Measurements from ENCODE around the gene CALML3.

CALML3 gene

DNA sequence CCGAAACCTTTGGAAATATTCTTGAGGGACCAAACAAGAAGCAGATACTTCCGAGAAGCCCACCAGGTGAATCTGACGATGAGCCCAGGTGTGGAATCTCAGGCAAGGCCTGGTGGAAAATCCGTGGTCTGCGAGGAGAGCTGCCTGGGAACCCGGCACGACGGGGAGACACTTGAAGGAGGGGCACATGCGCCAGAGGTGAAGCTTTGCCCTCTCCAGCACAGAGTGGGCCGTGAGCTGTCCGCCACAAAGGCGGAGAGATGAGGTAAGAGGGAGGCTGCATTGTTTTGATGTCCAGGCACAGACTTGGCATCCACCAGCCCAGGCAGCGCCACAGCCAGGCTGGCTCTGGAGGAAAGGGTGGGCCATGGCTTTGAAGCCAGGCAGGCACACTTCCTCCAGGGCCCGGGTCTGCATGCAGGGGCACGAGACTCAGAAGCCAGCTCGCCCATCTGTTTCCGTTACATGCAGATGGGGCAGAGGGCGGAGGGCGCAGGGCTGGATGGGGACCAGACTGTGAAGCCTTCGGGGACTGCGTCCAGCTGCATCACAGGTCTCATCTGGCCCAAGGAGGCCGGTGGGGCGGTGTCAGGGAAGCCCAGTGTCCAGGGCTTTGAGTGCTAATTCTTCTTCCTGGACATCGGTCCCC, 45.4 kb downstream of the CALML3 start:
- H3K36me3 ChIP-seq (ENCODE audit: control insufficient read depth, insufficient read depth, low read length): no peaks in the 10 kb centered on the region
- H3K9me3 ChIP-seq (ENCODE audit: control insufficient read depth, low read length): no peaks in the 10 kb centered on the region
- H3K27me3 ChIP-seq (ENCODE audit: control insufficient read depth, insufficient read depth, low read length): no peaks in the 10 kb centered on the region
- H3K9ac ChIP-seq (ENCODE audit: low read length): no peak overlapping the region
- no peak overlapping the region for H3K4me3 ChIP-seq (ENCODE audit: low read length)
- H3K4me1 ChIP-seq (ENCODE audit: control insufficient read depth, insufficient read depth, low read length): peaks cover 6% of the 10 kb centered on the region

DNA sequence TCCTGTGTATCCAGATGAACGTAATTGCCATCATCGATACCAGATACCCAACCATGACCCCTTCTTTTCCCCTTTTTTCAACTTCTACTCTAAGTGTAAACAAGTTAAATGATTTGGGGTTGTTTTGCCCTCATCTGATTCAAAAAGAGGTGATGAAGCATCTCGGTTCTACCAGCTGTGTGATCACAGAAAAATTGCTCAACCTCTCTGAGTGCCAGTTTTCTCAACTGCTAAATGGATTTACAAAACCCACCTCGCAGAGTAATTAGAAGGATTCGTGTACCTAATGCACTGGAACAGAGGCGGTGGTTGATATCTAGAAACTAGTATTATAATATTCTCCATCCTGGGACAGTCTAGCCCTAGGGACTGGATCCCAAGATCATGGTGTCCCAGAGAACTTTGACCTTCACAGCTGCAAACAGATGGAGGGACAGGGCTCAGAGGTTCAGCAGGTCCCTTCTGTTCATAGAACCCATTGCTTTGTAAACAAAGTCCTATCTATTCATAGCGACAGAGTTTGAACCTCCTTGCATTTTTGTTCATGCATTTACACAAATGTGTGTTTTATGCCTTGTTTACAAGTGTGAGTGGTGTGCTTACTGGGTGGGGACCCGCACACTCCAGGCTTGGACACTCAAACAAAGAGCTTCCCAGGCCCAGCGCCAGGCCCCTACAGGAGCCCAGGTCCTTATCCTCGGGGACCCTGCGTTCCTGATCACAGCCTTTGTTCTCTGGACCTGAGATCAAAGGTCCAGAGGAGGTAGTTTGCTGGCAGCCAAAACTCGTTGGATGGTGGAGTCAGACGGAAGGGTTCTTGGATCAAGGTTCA, 46.4 kb downstream of the CALML3 start:
- Histone ChIP-seq H3K36me3 (ENCODE audit: control insufficient read depth, insufficient read depth, low read length) (no peaks in the 10 kb centered on the region), H3K4me1 (ENCODE audit: control insufficient read depth, insufficient read depth, low read length) (peaks cover 6% of the 10 kb centered on the region), H3K9ac (ENCODE audit: low read length) (no peak overlapping the region), H3K9me3 (ENCODE audit: control insufficient read depth, low read length) (no peaks in the 10 kb centered on the region), H3K4me3 (ENCODE audit: low read length) (no peak overlapping the region), H3K27me3 (ENCODE audit: control insufficient read depth, insufficient read depth, low read length) (no peaks in the 10 kb centered on the region)

DNA sequence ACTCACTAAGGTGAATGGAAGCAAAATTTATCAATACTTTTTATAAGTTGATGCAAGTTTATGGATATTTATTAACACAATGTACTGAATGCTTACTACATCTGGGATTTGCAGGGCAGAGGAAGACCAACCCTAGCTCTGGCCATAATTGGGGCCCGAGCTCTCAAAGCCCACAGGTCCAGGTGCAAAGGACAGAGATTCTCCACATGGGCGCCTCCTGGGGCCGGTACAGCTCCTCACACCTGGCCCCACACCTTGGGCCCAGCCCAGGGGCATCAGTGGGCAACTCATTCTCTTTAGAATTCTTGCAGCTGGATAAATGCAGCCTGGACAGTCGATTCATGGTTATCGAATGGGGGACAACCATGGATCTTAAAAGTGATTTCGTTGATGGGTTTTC, 47.1 kb downstream of the CALML3 start:
- no peaks in the 10 kb centered on the region for H3K27me3 ChIP-seq (ENCODE audit: control insufficient read depth, insufficient read depth, low read length)
- no peaks in the 10 kb centered on the region for H3K9me3 ChIP-seq (ENCODE audit: control insufficient read depth, low read length)
- no peak overlapping the region for H3K4me3 ChIP-seq (ENCODE audit: low read length)
- no peak overlapping the region for H3K9ac ChIP-seq (ENCODE audit: low read length)
- no peaks in the 10 kb centered on the region for H3K36me3 ChIP-seq (ENCODE audit: control insufficient read depth, insufficient read depth, low read length)
- peaks cover 6% of the 10 kb centered on the region for H3K4me1 ChIP-seq (ENCODE audit: control insufficient read depth, insufficient read depth, low read length)

DNA sequence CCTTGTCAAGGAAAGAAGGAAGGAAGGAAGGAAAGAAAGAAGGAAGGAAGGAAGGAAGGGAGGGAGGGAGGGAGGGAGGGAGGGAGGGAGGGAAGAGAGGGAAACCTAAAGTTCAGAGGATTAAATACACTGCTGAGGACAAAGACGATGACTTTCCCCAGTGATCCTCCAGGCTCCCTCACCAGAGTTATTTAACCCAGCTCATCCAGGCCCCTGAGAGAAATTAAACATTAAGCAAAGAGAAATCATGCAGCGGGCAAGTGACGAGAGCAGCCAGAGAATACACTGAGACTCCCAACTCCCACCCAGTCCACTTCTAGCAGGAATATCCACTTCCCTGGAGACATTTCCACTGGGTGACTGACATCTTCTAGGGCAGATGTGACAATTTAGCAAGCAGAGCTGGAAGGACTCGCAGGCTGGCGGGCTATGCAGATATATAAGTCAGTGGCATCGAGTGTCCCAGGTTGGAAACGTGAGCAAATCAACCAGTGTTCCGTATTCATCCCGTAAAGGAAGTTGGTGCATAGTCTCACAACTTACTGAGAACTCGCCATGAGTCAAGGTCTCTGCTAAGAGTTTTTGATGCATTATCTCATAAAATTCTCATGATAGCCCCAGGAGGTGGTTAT, 48.7 kb downstream of the CALML3 start:
- H3K9ac ChIP-seq (ENCODE audit: low read length): no peak overlapping the region
- no peaks in the 10 kb centered on the region for H3K9me3 ChIP-seq (ENCODE audit: control insufficient read depth, low read length)
- H3K4me1 ChIP-seq (ENCODE audit: control insufficient read depth, insufficient read depth, low read length): peaks cover 6% of the 10 kb centered on the region
- H3K4me3 ChIP-seq (ENCODE audit: low read length): no peak overlapping the region
- no peaks in the 10 kb centered on the region for H3K27me3 ChIP-seq (ENCODE audit: control insufficient read depth, insufficient read depth, low read length)
- H3K36me3 ChIP-seq (ENCODE audit: control insufficient read depth, insufficient read depth, low read length): no peaks in the 10 kb centered on the region

DNA sequence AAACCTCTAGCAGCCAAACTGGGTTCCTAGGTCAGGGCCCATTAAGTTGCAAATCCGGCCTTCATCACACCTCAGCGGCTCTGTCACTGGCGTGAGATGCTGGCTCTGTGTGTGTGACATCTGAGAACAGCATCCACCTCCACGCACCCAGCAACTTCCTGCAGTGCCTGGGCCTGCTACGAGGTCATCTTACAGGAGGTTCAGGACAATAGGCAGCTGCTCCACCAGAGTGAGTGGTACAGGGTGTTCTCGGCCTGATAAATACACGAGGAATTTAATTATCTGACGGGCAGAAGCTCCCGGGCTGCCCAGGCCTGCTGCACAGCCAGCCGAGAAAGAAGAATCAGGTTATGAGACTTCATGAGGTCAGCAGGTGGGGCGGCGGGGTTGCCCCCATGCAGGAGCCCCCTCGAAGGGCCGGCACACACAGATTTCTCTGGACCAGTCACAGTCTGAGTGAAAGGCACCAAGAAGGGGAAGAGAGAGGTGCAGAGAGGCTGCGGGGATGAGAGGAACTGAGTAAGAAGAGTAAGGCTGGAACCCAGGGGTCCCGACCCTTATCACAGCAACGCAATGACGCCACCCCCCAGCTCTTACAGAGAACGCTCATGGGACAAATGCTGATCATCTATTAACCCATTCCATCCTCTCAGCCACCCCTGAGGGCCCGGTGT, 49.3 kb downstream of the CALML3 start:
- H3K9me3 ChIP-seq (ENCODE audit: control insufficient read depth, low read length): no peaks in the 10 kb centered on the region
- H3K9ac ChIP-seq (ENCODE audit: low read length): no peak overlapping the region
- H3K36me3 ChIP-seq (ENCODE audit: control insufficient read depth, insufficient read depth, low read length): no peaks in the 10 kb centered on the region
- H3K27me3 ChIP-seq (ENCODE audit: control insufficient read depth, insufficient read depth, low read length): no peaks in the 10 kb centered on the region
- H3K4me3 ChIP-seq (ENCODE audit: low read length): no peak overlapping the region
- peaks cover 6% of the 10 kb centered on the region for H3K4me1 ChIP-seq (ENCODE audit: control insufficient read depth, insufficient read depth, low read length)

DNA sequence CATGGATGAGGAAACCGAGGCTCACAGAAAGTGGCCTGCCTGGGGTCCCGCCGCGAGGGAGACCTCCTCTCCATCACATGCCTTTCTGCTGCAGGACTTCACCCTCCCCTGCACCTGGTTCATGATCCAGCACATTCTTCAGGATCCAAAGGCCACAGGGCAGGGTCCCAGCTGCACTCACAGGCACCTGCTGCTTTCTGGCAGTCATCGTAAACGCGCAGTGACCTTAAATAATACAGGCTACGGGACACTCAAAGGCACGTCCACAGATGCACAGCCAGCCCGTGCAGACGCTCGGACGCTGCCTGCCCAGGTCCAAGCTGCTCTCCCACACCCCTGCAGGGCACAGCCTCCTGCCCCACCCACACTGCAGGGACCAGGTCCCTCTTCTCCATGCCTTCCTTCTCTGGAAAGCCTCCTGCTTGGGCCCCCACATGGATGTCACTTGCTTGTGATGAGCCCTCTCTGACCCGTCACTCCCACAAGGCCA, 49.9 kb downstream of the CALML3 start:
- Histone ChIP-seq H3K4me1 (ENCODE audit: control insufficient read depth, insufficient read depth, low read length) (peaks cover 11% of the 10 kb centered on the region), H3K36me3 (ENCODE audit: control insufficient read depth, insufficient read depth, low read length) (no peaks in the 10 kb centered on the region), H3K4me3 (ENCODE audit: low read length) (no peak overlapping the region), H3K9ac (ENCODE audit: low read length) (no peak overlapping the region), H3K9me3 (ENCODE audit: control insufficient read depth, low read length) (no peaks in the 10 kb centered on the region), H3K27me3 (ENCODE audit: control insufficient read depth, insufficient read depth, low read length) (no peaks in the 10 kb centered on the region)

DNA sequence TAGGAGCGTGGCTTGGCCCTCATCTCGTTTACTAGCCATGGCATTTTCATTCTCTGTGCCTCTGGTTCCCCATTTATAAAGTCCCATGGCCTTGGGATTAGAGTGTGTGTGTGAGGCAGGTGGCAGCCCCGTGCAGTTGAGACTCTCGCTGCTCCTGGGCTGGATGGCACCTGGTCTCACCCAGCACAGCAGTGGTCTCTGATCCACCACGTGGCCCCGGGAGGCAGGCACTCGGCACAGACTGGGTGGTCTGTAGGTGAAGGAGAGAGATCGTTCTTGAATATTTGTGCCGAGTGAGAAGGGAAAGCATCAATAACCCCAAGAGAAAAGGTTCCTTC, 50.4 kb downstream of the CALML3 start:
- H3K4me1 ChIP-seq (ENCODE audit: control insufficient read depth, insufficient read depth, low read length): peaks cover 11% of the 10 kb centered on the region
- H3K9ac ChIP-seq (ENCODE audit: low read length): no peak overlapping the region
- H3K9me3 ChIP-seq (ENCODE audit: control insufficient read depth, low read length): no peaks in the 10 kb centered on the region
- H3K4me3 ChIP-seq (ENCODE audit: low read length): no peak overlapping the region
- H3K36me3 ChIP-seq (ENCODE audit: control insufficient read depth, insufficient read depth, low read length): no peaks in the 10 kb centered on the region
- no peaks in the 10 kb centered on the region for H3K27me3 ChIP-seq (ENCODE audit: control insufficient read depth, insufficient read depth, low read length)

DNA sequence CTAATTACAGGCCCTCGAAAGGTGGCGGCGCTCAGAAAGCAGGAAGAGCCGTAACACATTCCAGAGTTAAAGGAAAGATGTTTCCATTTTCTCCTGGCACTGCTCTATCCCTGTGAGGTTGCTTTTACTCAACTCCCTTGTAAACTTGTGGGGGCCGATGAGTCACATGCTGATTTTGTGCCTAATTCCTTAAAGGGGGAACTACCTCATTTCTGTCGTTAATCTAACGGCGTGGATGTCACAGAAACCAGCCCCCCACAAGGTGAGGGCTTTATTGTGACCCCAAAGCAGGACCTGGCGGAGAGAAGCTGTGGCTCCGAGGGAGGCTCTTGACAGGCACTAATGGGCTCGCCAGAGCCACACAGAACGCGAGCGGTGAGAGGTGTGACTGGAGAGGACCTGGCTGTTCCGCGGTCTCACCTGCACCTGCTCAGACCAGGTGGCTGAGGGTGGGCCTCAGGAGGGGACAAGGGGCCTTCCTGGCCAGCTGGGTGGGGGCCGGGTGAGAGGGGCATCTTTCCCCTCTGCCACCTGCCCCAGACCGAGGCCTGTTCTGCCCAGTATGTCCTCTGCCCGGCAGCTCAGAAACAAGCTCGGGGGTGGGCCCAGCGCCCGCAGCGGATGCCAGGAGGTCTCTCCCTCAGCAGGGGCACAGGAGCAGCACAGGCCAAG, 50.9 kb downstream of the CALML3 start:
- H3K9ac ChIP-seq (ENCODE audit: low read length): no peak overlapping the region
- no peaks in the 10 kb centered on the region for H3K27me3 ChIP-seq (ENCODE audit: control insufficient read depth, insufficient read depth, low read length)
- no peak overlapping the region for H3K4me3 ChIP-seq (ENCODE audit: low read length)
- H3K36me3 ChIP-seq (ENCODE audit: control insufficient read depth, insufficient read depth, low read length): no peaks in the 10 kb centered on the region
- peaks cover 11% of the 10 kb centered on the region for H3K4me1 ChIP-seq (ENCODE audit: control insufficient read depth, insufficient read depth, low read length)
- no peaks in the 10 kb centered on the region for H3K9me3 ChIP-seq (ENCODE audit: control insufficient read depth, low read length)

DNA sequence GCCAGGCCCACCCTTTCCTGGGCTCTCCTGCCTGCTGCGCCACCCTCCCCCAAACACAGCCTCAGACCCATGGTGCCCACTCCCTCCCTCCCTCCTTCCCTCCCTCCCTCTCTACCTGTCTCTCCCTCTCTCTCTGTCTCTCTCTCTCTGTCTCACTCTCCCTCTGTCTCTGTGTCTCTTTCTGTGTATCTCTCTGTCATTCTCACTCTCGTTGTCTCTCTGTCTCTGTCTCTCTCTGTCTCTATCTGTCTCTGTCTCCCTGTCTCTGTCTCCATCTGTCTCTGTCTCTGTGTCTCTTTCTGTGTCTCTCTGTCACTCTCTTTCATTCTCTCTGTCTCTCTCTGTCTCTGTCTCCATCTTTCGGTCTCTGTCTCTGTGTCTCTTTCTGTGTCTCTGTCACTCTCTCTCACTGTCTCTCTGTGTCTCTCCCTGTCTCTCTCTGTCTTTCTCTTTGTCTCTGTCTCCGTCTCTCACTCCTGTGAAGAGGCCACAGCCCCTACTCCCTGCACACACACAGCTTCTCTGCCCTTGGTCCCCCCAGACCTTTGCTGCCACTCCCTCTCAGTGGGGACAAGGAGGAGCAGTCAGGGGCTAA, 51.5 kb downstream of the CALML3 start:
- Histone ChIP-seq H3K27me3 (ENCODE audit: control insufficient read depth, insufficient read depth, low read length) (no peaks in the 10 kb centered on the region), H3K4me3 (ENCODE audit: low read length) (no peak overlapping the region), H3K4me1 (ENCODE audit: control insufficient read depth, insufficient read depth, low read length) (peaks cover 10% of the 10 kb centered on the region), H3K9ac (ENCODE audit: low read length) (no peak overlapping the region), H3K36me3 (ENCODE audit: control insufficient read depth, insufficient read depth, low read length) (no peaks in the 10 kb centered on the region), H3K9me3 (ENCODE audit: control insufficient read depth, low read length) (no peaks in the 10 kb centered on the region)

Measured in mucosa of stomach (tissue), 1 donor.